ENCODE measurements around the gene CREB3. TPM values are rescaled to one million over a fixed set of nuclear protein-coding genes. Genes with fewer than 3 reads are reported as not detected.

CREB3 gene
- total RNA-seq, 1 experiment from 2014 or later, result 21.1 TPM

Other genes starting within 250 kb of the CREB3 start
- 5.3 and 5.6 TPM in 2 replicates for gene RUSC2, start 242.6 kb upstream of the CREB3 start, total RNA-seq (2014; rRNA removed; shearing (Covaris generic))
- gene TESK1, start 127.4 kb upstream of the CREB3 start, total RNA-seq (2014; rRNA removed; shearing (Covaris generic)), result 9.2 and 10.1 TPM in 2 replicates
- not detected in 2 replicates for gene CD72, start 114.3 kb upstream of the CREB3 start, total RNA-seq (2014; rRNA removed; shearing (Covaris generic))
- gene SIT1, start 81.7 kb upstream of the CREB3 start, total RNA-seq (2014; rRNA removed; shearing (Covaris generic)), result 0.13 TPM in 1 of 2 replicates, not detected in the other
- gene RMRP, start 74.6 kb upstream of the CREB3 start, total RNA-seq (2014; rRNA removed; shearing (Covaris generic)), result 8,654 and 17,072 TPM in 2 replicates
- 6.1 and 6.6 TPM in 2 replicates for gene CCDC107, start 74.4 kb upstream of the CREB3 start, total RNA-seq (2014; rRNA removed; shearing (Covaris generic))
- gene ARHGEF39, start 67.5 kb upstream of the CREB3 start, total RNA-seq (2014; rRNA removed; shearing (Covaris generic)), result 10.5 and 11.9 TPM in 2 replicates
- gene CA9, start 58.7 kb upstream of the CREB3 start, total RNA-seq (2014; rRNA removed; shearing (Covaris generic)), result 2.5 and 3.2 TPM in 2 replicates
- gene TPM2, start 42.7 kb upstream of the CREB3 start, total RNA-seq (2014; rRNA removed; shearing (Covaris generic)), result 427 and 459 TPM in 2 replicates
- gene TLN1, start 471 bp upstream of the CREB3 start, total RNA-seq (2014; rRNA removed; shearing (Covaris generic)), result 65.0 and 70.4 TPM in 2 replicates
- 34.4 and 37.1 TPM in 2 replicates for gene GBA2, start 16.6 kb downstream of the CREB3 start, total RNA-seq (2014; rRNA removed; shearing (Covaris generic))
- 14.6 and 16.3 TPM in 2 replicates for gene RGP1, start 16.6 kb downstream of the CREB3 start, total RNA-seq (2014; rRNA removed; shearing (Covaris generic))
- gene MSMP, start 21.6 kb downstream of the CREB3 start, total RNA-seq (2014; rRNA removed; shearing (Covaris generic)), result not detected in 2 replicates
- gene NPR2, start 58.9 kb downstream of the CREB3 start, total RNA-seq (2014; rRNA removed; shearing (Covaris generic)), result 0.24 and 0.41 TPM in 2 replicates
- 0.20 and 0.63 TPM in 2 replicates for gene SPAG8, start 79.6 kb downstream of the CREB3 start, total RNA-seq (2014; rRNA removed; shearing (Covaris generic))
- gene HINT2, start 82.4 kb downstream of the CREB3 start, total RNA-seq (2014; rRNA removed; shearing (Covaris generic)), result 21.3 and 28.2 TPM in 2 replicates
- gene FAM221B, start 96.1 kb downstream of the CREB3 start, total RNA-seq (2014; rRNA removed; shearing (Covaris generic)), result not detected in 2 replicates
- gene TMEM8B, start 96.6 kb downstream of the CREB3 start, total RNA-seq (2014; rRNA removed; shearing (Covaris generic)), result 1.7 and 2.1 TPM in 2 replicates
- not detected in 2 replicates for gene OR13J1, start 137.7 kb downstream of the CREB3 start, total RNA-seq (2014; rRNA removed; shearing (Covaris generic))
- 0.48 TPM in 1 of 2 replicates, not detected in the other for gene HRCT1, start 173.5 kb downstream of the CREB3 start, total RNA-seq (2014; rRNA removed; shearing (Covaris generic))
- 0.12 and 0.18 TPM in 2 replicates for gene SPAAR, start 176.8 kb downstream of the CREB3 start, total RNA-seq (2014; rRNA removed; shearing (Covaris generic))
- not detected in 2 replicates for gene OR2S2, start 225.5 kb downstream of the CREB3 start, total RNA-seq (2014; rRNA removed; shearing (Covaris generic))

Data from SJCRH30 (cell line).